Small intestine (tissue), 7 donors: Measurements from ENCODE around the gene CHD1L. TPM values are rescaled to one million over a fixed set of nuclear protein-coding genes. Genes with fewer than 3 reads are reported as not detected.

Experiments
- DNase-seq, 2 donors: peaks; one replicate each; pipeline versions ENCODE4 v3.0.0 to v3.0.0-alpha.2; 2013
- FAIRE-seq: peaks from 2 replicates; lab custom pipeline; 2012; peaks lifted over from hg19 to GRCh38; lab: Jason Lieb, UNC
- H3K27ac ChIP-seq, 3 donors: one replicate each; pipeline ENCODE4 v1.5.1; 2013; ENCODE audit warnings: low read length in 2 of 3, mild to moderate bottlenecking in 2 of 3, control low read depth in 1 of 3, inconsistent platforms in 1 of 3, low read depth in 1 of 3, moderate library complexity in 1 of 3
- H3K27me3 ChIP-seq, 3 donors: one replicate each; pipeline ENCODE4 v1.6.1; 2013; ENCODE audit warnings: low read length in 3 of 3, inconsistent platforms in 1 of 3; ENCODE audit not compliant: control insufficient read depth in 3 of 3, insufficient read depth in 3 of 3
- H3K36me3 ChIP-seq, 3 donors: one replicate each; pipeline ENCODE4 v1.6.1; 2013; ENCODE audit warnings: low read length in 3 of 3, inconsistent platforms in 1 of 3, low read depth in 1 of 3, mild to moderate bottlenecking in 1 of 3, moderate library complexity in 1 of 3; ENCODE audit not compliant: control insufficient read depth in 3 of 3, insufficient read depth in 2 of 3
- H3K4me1 ChIP-seq, 3 donors: one replicate each; pipeline ENCODE4 v1.6.1; 2013; ENCODE audit warnings: low read length in 2 of 3, inconsistent platforms in 1 of 3, low read depth in 1 of 3, mild to moderate bottlenecking in 1 of 3, moderate library complexity in 1 of 3; ENCODE audit not compliant: control insufficient read depth in 3 of 3, insufficient read depth in 2 of 3
- H3K4me3 ChIP-seq, 3 donors: one replicate each; pipeline ENCODE4 v1.5.1; 2013; ENCODE audit warnings: low read length in 3 of 3, control low read depth in 1 of 3, inconsistent platforms in 1 of 3, low read depth in 1 of 3, mild to moderate bottlenecking in 1 of 3, moderate library complexity in 1 of 3
- H3K9me3 ChIP-seq, 2 donors: one replicate each; pipeline ENCODE4 v1.6.1; 2013; ENCODE audit warnings: low read depth in 1 of 2, low read length in 1 of 2; ENCODE audit not compliant: control insufficient read depth in 2 of 2, insufficient read depth in 1 of 2
- WGBS, 3 donors: extraction: QIAGEN DNeasy Blood & Tissue Kit; methylation state at CpG; one replicate each; pipeline ENCODE4 v1.1.7; 2013; 5-methylcytosine and 5-hydroxymethylcytosine counted together
- polyA plus RNA-seq, 4 donors: library from polyadenylated mRNA; stranded (reverse) in 3 of 4; unstranded in 1 of 4; fragments of 200-250 nt in 3 of 4; fragments of 120-200 nt in 1 of 4; gene quantifications; one replicate each; pipeline versions ENCODE4 v1.2.1 to v1.2.3, GENCODE V29; 2013
- donor health status: healthy with polysubstance abuse.
- donor health status: control.
- donor health status: control.
- donor health status: Bipolar disorder and iron deficiency.
- donor health status: healthy.

Gene CHD1L
- polyA plus RNA-seq, 4 donors: 20.6 to 71.3 (median 33.2) TPM

- no peak overlapping the region for H3K4me3 ChIP-seq
- WGBS, 3 donors: 95 to 96% (median 95%) methylated on average over 5 of the region's 5 CpGs
- no peak overlapping the region for H3K27ac ChIP-seq
- DNase-seq (no peak), FAIRE-seq (no peak)
- H3K27me3 ChIP-seq: no peaks in the 10 kb centered on the region
- no peaks in the 10 kb centered on the region for H3K4me1 ChIP-seq
- peaks cover 5 to 18% (median 14%) of the 10 kb centered on the region in 3 donors for H3K36me3 ChIP-seq
- peaks cover 0 to 3% of the 10 kb centered on the region in 2 donors for H3K9me3 ChIP-seq
Observed at GRCh38 chr1:147266381-147266780, 23.9 kb downstream of the CHD1L start.

GRCh38 chr1:147267711-147268110 is 25.2 kb downstream of the CHD1L start:
- H3K4me3 ChIP-seq: no peak overlapping the region
- H3K27me3 ChIP-seq: no peaks in the 10 kb centered on the region
- no peaks in the 10 kb centered on the region for H3K9me3 ChIP-seq
- H3K27ac ChIP-seq: no peak overlapping the region
- no peaks in the 10 kb centered on the region for H3K4me1 ChIP-seq
- no peak for FAIRE-seq
- WGBS, 3 donors: 94 to 95% (median 94%) methylated on average over 4 of the region's 4 CpGs
- H3K36me3 ChIP-seq: peaks cover 9 to 21% (median 14%) of the 10 kb centered on the region in 3 donors
- no peak for DNase-seq

GRCh38 chr1:147270721-147271120 is 28.2 kb downstream of the CHD1L start:
- WGBS, 3 donors: 51 to 63% (median 61%) methylated on average over 2 of the region's 2 CpGs
- H3K27me3 ChIP-seq: no peaks in the 10 kb centered on the region
- H3K27ac ChIP-seq: no peak overlapping the region
- H3K9me3 ChIP-seq: no peaks in the 10 kb centered on the region
- FAIRE-seq: no peak
- DNase-seq: no peak
- H3K4me1 ChIP-seq: no peaks in the 10 kb centered on the region
- peaks cover 12 to 20% (median 14%) of the 10 kb centered on the region in 3 donors for H3K36me3 ChIP-seq
- no peak overlapping the region for H3K4me3 ChIP-seq

GRCh38 chr1:147272042-147272441 is 29.6 kb downstream of the CHD1L start:
- WGBS, 3 donors: 53 to 66% (median 60%) methylated on average over 3 of the region's 3 CpGs
- Histone ChIP-seq H3K27ac (no peak overlapping the region), H3K4me1 (no peaks in the 10 kb centered on the region), H3K4me3 (no peak overlapping the region), H3K27me3 (no peaks in the 10 kb centered on the region), H3K9me3 (no peaks in the 10 kb centered on the region), H3K36me3 (peaks cover 16 to 21% (median 20%) of the 10 kb centered on the region in 3 donors)
- no peak for DNase-seq
- no peak for FAIRE-seq

GRCh38 chr1:147273409-147274336 is 31.2 kb downstream of the CHD1L start:
- Histone ChIP-seq H3K4me3 (no peak overlapping the region), H3K27me3 (no peaks in the 10 kb centered on the region), H3K9me3 (no peaks in the 10 kb centered on the region), H3K27ac (no peak overlapping the region), H3K4me1 (no peaks in the 10 kb centered on the region), H3K36me3 (peaks cover 17 to 27% (median 20%) of the 10 kb centered on the region in 3 donors)
- 49 to 62% (median 54%) methylated on average over 6 of the region's 6 CpGs for WGBS, 3 donors
- DNase-seq (peak; percentile 27 to 46), FAIRE-seq (no peak)

GRCh38 chr1:147281950-147282349 is 39.5 kb downstream of the CHD1L start:
- Histone ChIP-seq H3K36me3 (peaks cover 17 to 32% (median 19%) of the 10 kb centered on the region in 3 donors), H3K9me3 (no peaks in the 10 kb centered on the region), H3K27ac (no peak overlapping the region), H3K27me3 (no peaks in the 10 kb centered on the region), H3K4me1 (no peaks in the 10 kb centered on the region), H3K4me3 (no peak overlapping the region)
- 95 to 96% (median 96%) methylated on average over 5 of the region's 5 CpGs for WGBS, 3 donors
- FAIRE-seq: no peak
- no peak for DNase-seq

GRCh38 chr1:147283011-147283410 is 40.5 kb downstream of the CHD1L start:
- Histone ChIP-seq H3K27ac (no peak overlapping the region), H3K36me3 (peaks cover 12 to 29% (median 18%) of the 10 kb centered on the region in 3 donors), H3K9me3 (no peaks in the 10 kb centered on the region), H3K27me3 (no peaks in the 10 kb centered on the region), H3K4me1 (no peaks in the 10 kb centered on the region), H3K4me3 (no peak overlapping the region)
- 78 to 90% (median 85%) methylated on average over 1 of the region's 1 CpG for WGBS, 3 donors
- DNase-seq: no peak
- FAIRE-seq: no peak

- FAIRE-seq (no peak), DNase-seq (no peak)
- no peaks in the 10 kb centered on the region for H3K9me3 ChIP-seq
- H3K27me3 ChIP-seq: no peaks in the 10 kb centered on the region
- peaks cover 13 to 30% (median 27%) of the 10 kb centered on the region in 3 donors for H3K36me3 ChIP-seq
- H3K4me1 ChIP-seq: no peaks in the 10 kb centered on the region
- no peak overlapping the region for H3K4me3 ChIP-seq
- no peak overlapping the region for H3K27ac ChIP-seq
- 93 to 95% (median 94%) methylated on average over 8 of the region's 8 CpGs for WGBS, 3 donors
Observed at GRCh38 chr1:147287133-147287865, 44.8 kb downstream of the CHD1L start.
